Smooth muscle cell of the umbilical artery (primary cell): ENCODE data around the gene COX18. TPM values are rescaled to one million over a fixed set of nuclear protein-coding genes. Genes with fewer than 3 reads are reported as not detected.

Experiments
- total RNA-seq: library from RNA; depleted of rRNA; stranded (reverse); fragments of >200 nt; gene quantifications from 2 replicates; pipeline ENCODE4 v1.2.3, GENCODE V29; 2014

The COX18 gene, protein sequence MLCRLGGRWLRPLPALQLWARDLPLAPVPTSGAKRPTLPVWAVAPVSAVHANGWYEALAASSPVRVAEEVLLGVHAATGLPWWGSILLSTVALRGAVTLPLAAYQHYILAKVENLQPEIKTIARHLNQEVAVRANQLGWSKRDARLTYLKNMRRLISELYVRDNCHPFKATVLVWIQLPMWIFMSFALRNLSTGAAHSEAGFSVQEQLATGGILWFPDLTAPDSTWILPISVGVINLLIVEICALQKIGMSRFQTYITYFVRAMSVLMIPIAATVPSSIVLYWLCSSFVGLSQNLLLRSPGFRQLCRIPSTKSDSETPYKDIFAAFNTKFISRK
- 22.9 and 26.9 TPM in 2 replicates for total RNA-seq

DNA sequence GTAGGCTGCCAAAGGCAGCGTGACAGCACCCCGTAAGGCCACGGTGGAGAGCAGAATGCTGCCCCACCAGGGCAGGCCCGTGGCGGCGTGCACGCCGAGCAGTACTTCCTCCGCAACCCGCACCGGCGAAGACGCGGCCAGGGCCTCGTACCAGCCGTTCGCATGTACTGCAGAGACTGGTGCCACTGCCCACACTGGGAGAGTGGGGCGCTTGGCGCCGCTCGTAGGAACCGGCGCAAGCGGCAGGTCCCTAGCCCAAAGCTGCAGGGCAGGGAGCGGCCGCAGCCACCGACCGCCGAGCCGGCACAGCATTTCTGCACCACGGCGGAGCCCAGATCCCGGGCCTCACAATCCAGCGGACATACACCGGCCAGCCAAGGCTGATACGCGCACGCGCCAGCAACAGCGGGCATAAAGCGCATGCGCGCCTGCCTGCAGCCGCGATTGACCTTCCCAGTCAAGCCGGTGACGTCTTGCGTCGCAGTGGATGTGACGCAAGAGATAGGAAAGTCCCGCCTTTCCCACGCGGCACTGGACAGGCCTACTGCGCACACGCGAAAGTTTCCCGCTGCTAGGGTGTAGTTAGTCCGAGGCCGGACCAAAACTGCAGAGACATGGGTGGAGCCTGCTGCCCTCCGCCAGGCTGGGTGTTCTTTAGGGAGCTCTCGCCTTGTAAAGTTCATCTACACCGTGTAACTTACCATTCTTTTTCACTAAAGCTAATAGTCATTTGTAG, at the start of gene COX18:
Gene COX18 (minus strand): TSS at position 379 of the 736 bp plus-strand sequence. CDS start 67 bp downstream, at position 312.

Other genes starting within 250 kb of the COX18 start
- gene ANKRD17, start 189.1 kb upstream of the COX18 start, total RNA-seq: 50.5 and 78.2 TPM in 2 replicates